Panc1 (cell line): ENCODE results near the gene TBC1D13. TPM values are rescaled to one million over a fixed set of nuclear protein-coding genes. Genes with fewer than 3 reads are reported as not detected.

ENCODE experiments used
- ATAC-seq: fragments of 200-7000 bp; cut with Tn5 transposase; 2 replicates; pipeline ENCODE4 v1.9.1; 2020; ENCODE audit warnings: mild to moderate bottlenecking, moderate library complexity
- BruUV-seq: library from RNA; stranded (reverse); fragments of 400-500 nt; replicated peaks from 2 replicates; lab custom pipeline; 2021; lab: Mats Ljungman, UMichigan
- CTCF ChIA-PET: fragments of 300-600 bp; sonication (Branson Sonifier 250); formaldehyde crosslinking; loops from one replicate; lab custom pipeline; 2022; ENCODE audit warnings: antibody characterized with exemption; lab: Charles Lee
- POLR2A ChIA-PET: fragments of 300-600 bp; sonication (Branson Sonifier 250); formaldehyde crosslinking; loops from one replicate; lab custom pipeline; 2022; ENCODE audit warnings: antibody characterized with exemption; lab: Charles Lee
- DNase-seq: peaks from one replicate; pipeline ENCODE4 v3.0.0-alpha.2; 2010; ENCODE audit warnings: low read depth, low spot score
- H3K27ac ChIP-seq: 2 replicates; pipeline ENCODE4 v1.5.1; 2011; ENCODE audit warnings: mild to moderate bottlenecking, low read length, inconsistent platforms
- H3K27me3 ChIP-seq: fragments of 200-500 bp; sonication (Bioruptor generic); 2 replicates; pipeline ENCODE4 v1.6.0; 2014; ENCODE audit warnings: low read length, inconsistent platforms; ENCODE audit not compliant: control insufficient read depth, insufficient read depth
- H3K36me3 ChIP-seq: fragments of 200-500 bp; sonication (Bioruptor generic); 2 replicates; pipeline ENCODE4 v1.5.1; 2014; ENCODE audit warnings: inconsistent platforms, mild to moderate bottlenecking, low read length, moderate library complexity; ENCODE audit not compliant: control insufficient read depth, insufficient read depth
- H3K4me1 ChIP-seq: 2 replicates; pipeline ENCODE4 v1.5.1; 2011; ENCODE audit warnings: inconsistent platforms, mild to moderate bottlenecking, low read length, moderate library complexity; ENCODE audit not compliant: control insufficient read depth, insufficient read depth
- H3K4me3 ChIP-seq, 2 experiments: 2 replicates each; pipeline ENCODE4 v1.5.1; 2011 to 2012; ENCODE audit warnings: low read depth in 2 of 2, low read length in 2 of 2, mild to moderate bottlenecking in 2 of 2, inconsistent platforms in 1 of 2, moderate library complexity in 1 of 2
- H3K9me3 ChIP-seq: fragments of 200-500 bp; sonication (Bioruptor generic); 2 replicates; pipeline ENCODE4 v1.5.1; 2014; ENCODE audit warnings: low read depth, mild to moderate bottlenecking, inconsistent platforms, low read length, moderate library complexity; ENCODE audit not compliant: control insufficient read depth, insufficient read depth
- POLR2AphosphoS5 ChIP-seq: IDR thresholded peaks from 2 replicates; pipeline ENCODE4 v1.6.1; 2012; ENCODE audit warnings: mild to moderate bottlenecking, low read depth, low read length, moderate library complexity
- REST ChIP-seq, 2 experiments: IDR thresholded peaks; 2 replicates each; pipeline ENCODE4 v1.6.1; 2011 to 2012; ENCODE audit warnings: low read depth in 2 of 2, control low read depth in 1 of 2, low read length in 1 of 2, mild to moderate bottlenecking in 1 of 2, moderate library complexity in 1 of 2; ENCODE audit not compliant: insufficient read depth in 1 of 2
- SIN3A ChIP-seq: IDR thresholded peaks from 2 replicates; pipeline ENCODE4 v1.6.1; 2012; ENCODE audit warnings: low read depth, mild to moderate bottlenecking, low read length, moderate library complexity, borderline replicate concordance; ENCODE audit not compliant: insufficient read depth
- TCF7L2 ChIP-seq: IDR thresholded peaks from 2 replicates; pipeline ENCODE4 v1.6.1; 2011; ENCODE audit warnings: mild to moderate bottlenecking, low read depth, low read length, inconsistent platforms
- in situ Hi-C: cut with HindIII; loops from 2 replicates; pipeline ENCODE4 v1.10.0; 2016; ENCODE audit warnings: low sequenced_read_pairs, low pct_unique_long_range_greater_than_20kb
- intact Hi-C: fragments of 100-400 bp; cut with micrococcal nuclease; formaldehyde crosslinking; loops from one replicate; pipeline ENCODE4 v1.10.0; 2022; ENCODE audit not compliant: unreplicated experiment
- total RNA-seq: library from RNA; stranded (reverse); gene quantifications from one replicate; pipeline ENCODE4 v1.2.1, GENCODE V29; 2021; ENCODE audit not compliant: unreplicated experiment
- TF ChIP-seq, protein P1 (sequence below): fragments of 450-650 bp; IDR thresholded peaks from 2 replicates; pipeline ENCODE4 v1.5.1; 2017; ENCODE audit warnings: mild to moderate bottlenecking

Gene TBC1D13
- total RNA-seq, 1 experiment from 2014 or later, result 21.3 TPM

- no peaks in the 10 kb centered on the region for H3K36me3 ChIP-seq
- H3K27me3 ChIP-seq, result no peaks in the 10 kb centered on the region
- CTCF ChIA-PET, result interaction anchor here (0.6 kb wide), 1 partner anchor 383 kb away, joined by 4 read pairs; the partner anchor contains the start of gene URM1
- ATAC-seq (no peak), DNase-seq (no peak)
- H3K27ac ChIP-seq, result no peak overlapping the region
- TF ChIP-seq REST (IDR thresholded peaks at IDR 0.05; ENCODE audit: insufficient read depth in 1 of 2, low read depth in 2 of 2, low read length in 1 of 2) (no peak), SIN3A (no peak), TCF7L2 (no peak), POLR2AphosphoS5 (no peak)
- TF ChIP-seq, protein P1, sequence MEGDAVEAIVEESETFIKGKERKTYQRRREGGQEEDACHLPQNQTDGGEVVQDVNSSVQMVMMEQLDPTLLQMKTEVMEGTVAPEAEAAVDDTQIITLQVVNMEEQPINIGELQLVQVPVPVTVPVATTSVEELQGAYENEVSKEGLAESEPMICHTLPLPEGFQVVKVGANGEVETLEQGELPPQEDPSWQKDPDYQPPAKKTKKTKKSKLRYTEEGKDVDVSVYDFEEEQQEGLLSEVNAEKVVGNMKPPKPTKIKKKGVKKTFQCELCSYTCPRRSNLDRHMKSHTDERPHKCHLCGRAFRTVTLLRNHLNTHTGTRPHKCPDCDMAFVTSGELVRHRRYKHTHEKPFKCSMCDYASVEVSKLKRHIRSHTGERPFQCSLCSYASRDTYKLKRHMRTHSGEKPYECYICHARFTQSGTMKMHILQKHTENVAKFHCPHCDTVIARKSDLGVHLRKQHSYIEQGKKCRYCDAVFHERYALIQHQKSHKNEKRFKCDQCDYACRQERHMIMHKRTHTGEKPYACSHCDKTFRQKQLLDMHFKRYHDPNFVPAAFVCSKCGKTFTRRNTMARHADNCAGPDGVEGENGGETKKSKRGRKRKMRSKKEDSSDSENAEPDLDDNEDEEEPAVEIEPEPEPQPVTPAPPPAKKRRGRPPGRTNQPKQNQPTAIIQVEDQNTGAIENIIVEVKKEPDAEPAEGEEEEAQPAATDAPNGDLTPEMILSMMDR, result no peak
- POLR2A ChIA-PET, result interaction anchor here (0.5 kb wide), 1 partner anchor 37 kb away, joined by 3 read pairs; no protein-coding TSS in a partner anchor
- in situ Hi-C loops, result no loop called here
- intact Hi-C loops, result no loop called here
- BruUV-seq, result no TSS peak
- no peak overlapping the region for H3K4me3 ChIP-seq
- no peaks in the 10 kb centered on the region for H3K9me3 ChIP-seq
- H3K4me1 ChIP-seq, result no peaks in the 10 kb centered on the region
Measured at GRCh38 chr9:128753627-128754026, 33.4 kb upstream of the TBC1D13 start.

GRCh38 chr9:128757602-128758001 lies 29.5 kb upstream of the TBC1D13 start:
- Histone ChIP-seq H3K4me1 (no peaks in the 10 kb centered on the region), H3K27me3 (no peaks in the 10 kb centered on the region)
- CTCF ChIA-PET, result no interaction called here

More at GRCh38 chr9:128757602-128758001, 29.5 kb upstream of the TBC1D13 start:
- no peak for TF ChIP-seq POLR2AphosphoS5
- TF ChIP-seq, protein P1, result no peak
- no peak for TF ChIP-seq REST (IDR thresholded peaks at IDR 0.05; ENCODE audit: insufficient read depth in 1 of 2, low read depth in 2 of 2, low read length in 1 of 2)
- TF ChIP-seq TCF7L2, result no peak
- no peak for TF ChIP-seq SIN3A
- DNase-seq, result no peak
- POLR2A ChIA-PET, result interaction anchor here (0.6 kb wide), 1 partner anchor 48 kb away, joined by 6 read pairs; no protein-coding TSS in a partner anchor
- in situ Hi-C loops, result no loop called here
- intact Hi-C loops, result no loop called here
- BruUV-seq, result no TSS peak
- Histone ChIP-seq H3K27ac (no peak overlapping the region), H3K4me3 (no peak overlapping the region), H3K9me3 (no peaks in the 10 kb centered on the region), H3K36me3 (no peaks in the 10 kb centered on the region)
- ATAC-seq, result no peak
